Right cardiac atrium (tissue), 5 donors: ENCODE results near the gene PCNA. TPM values are rescaled to one million over a fixed set of nuclear protein-coding genes. Genes with fewer than 3 reads are reported as not detected.
A peak's percentile ranks its signal among the peaks of the same experiment; 100 is the strongest.
"Not testable (repeated sequence)": the region's sequence is repeated elsewhere in the genome, so short reads cannot be mapped to it uniquely, and the experiment has no call there.

ENCODE experiments used
- ATAC-seq, 2 donors: fragments of 200-7000 bp; cut with Tn5 transposase; one replicate each; pipeline versions ENCODE4 v1.8.0 to v1.9.1; 2020; ENCODE audit warnings: moderate library complexity in 2 of 2, mild to moderate bottlenecking in 1 of 2
- DNase-seq, 3 donors: peaks; one replicate each; pipeline ENCODE4 v3.0.0-alpha.2; 2020
- H3K27ac ChIP-seq: one replicate; pipeline ENCODE4 v1.5.1; 2013; ENCODE audit warnings: mild to moderate bottlenecking, low read length, control low read depth, moderate library complexity
- H3K27me3 ChIP-seq: one replicate; pipeline ENCODE4 v1.6.1; 2013; ENCODE audit not compliant: control insufficient read depth, insufficient read depth
- H3K4me1 ChIP-seq: one replicate; pipeline ENCODE4 v1.6.1; 2013; ENCODE audit warnings: low read length; ENCODE audit not compliant: control insufficient read depth, insufficient read depth
- H3K4me3 ChIP-seq: one replicate; pipeline ENCODE4 v1.5.1; 2013; ENCODE audit warnings: low read length, control low read depth
- H3K9me3 ChIP-seq: one replicate; pipeline ENCODE4 v1.6.1; 2013; ENCODE audit warnings: low read length; ENCODE audit not compliant: control insufficient read depth
- WGBS: extraction: QIAGEN DNeasy Blood & Tissue Kit; methylation state at CpG from one replicate; pipeline ENCODE4 v1.1.7; 2013; 5-methylcytosine and 5-hydroxymethylcytosine counted together
- intact Hi-C, 4 donors: fragments of 100-400 bp; cut with DNase I; formaldehyde crosslinking; loops; one replicate each; pipeline versions ENCODE4 v1.11.0 to v1.14.0; 2022 to 2023
- polyA plus RNA-seq: library from polyadenylated mRNA; stranded (reverse); fragments of 200-250 nt; gene quantifications from one replicate; pipeline ENCODE4 v1.2.3, GENCODE V29; 2013
- total RNA-seq, 4 donors: library from RNA; stranded (reverse); fragmentation: NEBNext Ultra II Directional; extraction: Animal tissue kit (Norgen Biotek cat#: 25700); gene quantifications; one replicate each; pipeline ENCODE4 v1.2.1, GENCODE V29; 2021
- donor health status: healthy with polysubstance abuse.
- donor health status: DM: no; HTN: yes; CAD: no.
- donor health status: DM: no; HTN: no; CAD: no.
- donor health status: DM: no; HTN: yes; CAD: no; lungs with severe emphysema.
- donor health status: DM: yes; HTN: yes; CAD: no.

PCNA gene
- total and polyA plus RNA-seq, 5 donors: 19.4 to 41.4 (median 29.1) TPM

DNA sequence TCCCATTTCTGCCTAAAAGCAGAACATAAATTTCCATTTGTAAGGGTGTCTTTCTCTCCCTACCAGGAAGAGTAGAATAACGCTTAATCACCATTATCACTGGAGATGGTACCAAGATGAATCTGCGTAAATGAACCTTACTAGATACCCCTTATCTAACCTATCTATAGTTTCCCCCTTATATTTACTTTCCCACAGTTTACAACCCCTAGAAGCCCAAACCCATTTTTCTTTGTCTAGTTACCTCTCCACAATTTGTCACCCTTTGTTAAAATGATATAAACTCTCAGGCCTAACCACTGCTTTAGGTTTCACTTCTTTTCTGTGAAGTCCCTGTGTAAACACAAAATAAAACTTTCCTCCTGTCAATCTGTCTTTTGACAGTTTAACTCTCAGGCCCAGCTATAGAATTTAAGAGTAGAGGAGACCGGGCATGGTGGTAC is 45.5 kb downstream of the PCNA start:
- no peaks in the 10 kb centered on the region for H3K9me3 ChIP-seq
- intact Hi-C loops: no loop called here
- H3K27ac ChIP-seq: no peak overlapping the region
- H3K4me1 ChIP-seq: peaks cover 2% of the 10 kb centered on the region
- DNase-seq (no peak), ATAC-seq (no peak)
- no peak overlapping the region for H3K4me3 ChIP-seq
- WGBS: 91% methylated on average over 3 of the region's 3 CpGs
- H3K27me3 ChIP-seq: no peaks in the 10 kb centered on the region

DNA sequence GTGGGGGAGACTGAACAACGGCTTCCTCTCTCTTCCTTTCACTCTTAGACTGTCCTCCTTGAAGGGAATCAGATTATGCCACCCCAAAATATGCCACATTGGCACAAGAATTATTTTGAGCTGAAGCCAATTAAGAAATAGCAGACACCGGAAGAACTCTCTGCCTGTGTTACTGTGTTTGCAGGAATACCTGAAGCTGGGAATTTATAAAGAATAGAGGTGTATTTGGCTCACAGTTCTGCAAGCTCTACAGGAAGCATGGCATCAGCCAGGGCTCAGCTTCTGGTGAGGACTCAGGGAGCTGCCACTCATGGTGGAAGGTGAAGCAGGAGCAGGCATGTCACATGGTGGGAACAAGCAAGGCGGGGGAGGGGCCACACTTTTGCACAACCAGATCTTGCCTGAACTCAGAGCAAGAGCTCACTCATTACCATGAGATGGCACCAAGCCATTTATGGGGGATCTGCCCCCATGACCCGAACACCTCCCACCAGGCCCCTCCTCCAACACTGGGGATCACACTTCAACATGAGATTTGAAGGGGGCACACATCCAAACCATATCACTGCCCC is 46.0 kb downstream of the PCNA start:
- ATAC-seq: peak in 1 of 2 donors; percentile 16
- Histone ChIP-seq H3K27me3 (no peaks in the 10 kb centered on the region), H3K4me3 (no peak overlapping the region), H3K27ac (no peak overlapping the region), H3K4me1 (peaks cover 2% of the 10 kb centered on the region), H3K9me3 (no peaks in the 10 kb centered on the region)
- intact Hi-C loops: no loop called here
- peak; percentile 36 to 72 (median 67) for DNase-seq
- WGBS: 61% methylated on average over 4 of the region's 4 CpGs

DNA sequence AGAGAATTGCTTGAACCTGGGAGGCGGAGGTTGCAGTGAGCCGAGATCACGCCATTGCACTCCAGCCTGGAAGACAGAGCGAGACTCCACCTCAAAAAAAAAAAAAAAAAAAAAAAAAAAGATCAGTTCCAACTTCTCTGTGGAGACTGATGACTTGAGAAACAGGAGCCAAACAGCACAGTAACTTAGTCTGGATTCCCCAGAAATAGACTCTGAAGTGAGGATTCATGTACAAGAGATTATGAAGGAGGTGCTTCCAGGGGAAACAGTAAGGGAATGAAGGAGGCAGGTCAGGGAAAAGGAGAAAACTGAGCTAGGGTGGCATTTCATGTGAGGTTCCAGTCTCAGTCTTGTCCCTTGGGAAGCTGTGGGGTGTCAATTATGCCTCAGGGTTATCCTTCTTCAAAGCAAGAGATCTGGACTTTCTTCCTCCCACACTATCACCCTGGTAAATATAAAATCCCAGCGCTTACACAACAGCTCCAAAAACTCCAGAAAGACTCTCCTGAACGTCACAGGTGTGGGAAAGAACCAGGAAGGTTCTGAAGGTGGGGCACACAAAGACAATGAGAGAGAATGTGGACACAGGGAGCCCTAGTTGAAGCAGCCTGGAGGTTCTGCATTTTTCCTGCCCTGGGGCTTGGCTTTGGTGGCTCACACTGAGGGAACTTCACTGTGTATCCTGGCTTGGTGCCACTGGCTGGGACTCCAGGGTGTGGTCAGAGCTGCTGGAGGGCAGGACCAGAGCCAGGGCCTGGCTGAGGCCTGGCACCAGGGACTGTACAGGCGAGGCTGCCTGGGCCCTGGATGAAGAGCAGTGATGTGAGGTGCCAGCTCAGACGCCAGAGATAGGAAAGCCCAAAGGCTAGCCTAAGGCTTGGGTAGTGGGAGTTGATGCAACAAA is 46.8 kb downstream of the PCNA start:
- H3K4me3 ChIP-seq: no peak overlapping the region
- peaks cover 2% of the 10 kb centered on the region for H3K4me1 ChIP-seq
- intact Hi-C loops: no loop called here
- H3K9me3 ChIP-seq: no peaks in the 10 kb centered on the region
- WGBS: 51% methylated on average over 8 of the region's 8 CpGs
- peak; percentile 93 to 97 (median 95) for DNase-seq
- ATAC-seq: peak; percentile 99
- H3K27ac ChIP-seq: peak overlapping the region; percentile 10
- H3K27me3 ChIP-seq: no peaks in the 10 kb centered on the region

DNA sequence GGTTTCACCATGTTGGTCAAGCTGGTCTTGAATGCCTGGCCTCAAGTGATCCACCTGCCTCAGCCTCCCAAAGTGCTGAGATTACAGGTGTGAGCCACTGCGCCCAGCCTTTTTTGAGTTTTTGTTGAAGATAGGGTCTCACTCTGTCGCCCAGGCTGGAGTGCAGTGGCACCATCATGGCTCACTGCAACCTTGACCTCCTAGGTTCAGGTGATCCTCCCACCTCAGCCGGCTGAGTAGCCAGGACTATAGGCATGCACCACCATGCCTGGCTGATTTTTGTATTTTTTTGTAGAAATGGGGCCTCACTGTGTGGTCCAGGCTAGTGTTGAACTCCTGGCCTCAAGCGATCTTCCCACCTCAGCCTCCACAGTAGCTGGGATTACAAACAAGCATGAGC is 47.8 kb downstream of the PCNA start:
- H3K27me3 ChIP-seq, H3K4me3 ChIP-seq, H3K27ac ChIP-seq, DNase-seq, ATAC-seq, intact Hi-C loops, H3K9me3 ChIP-seq, H3K4me1 ChIP-seq: not testable (repeated sequence)
- 97% methylated on average over 4 of the region's 4 CpGs for WGBS

DNA sequence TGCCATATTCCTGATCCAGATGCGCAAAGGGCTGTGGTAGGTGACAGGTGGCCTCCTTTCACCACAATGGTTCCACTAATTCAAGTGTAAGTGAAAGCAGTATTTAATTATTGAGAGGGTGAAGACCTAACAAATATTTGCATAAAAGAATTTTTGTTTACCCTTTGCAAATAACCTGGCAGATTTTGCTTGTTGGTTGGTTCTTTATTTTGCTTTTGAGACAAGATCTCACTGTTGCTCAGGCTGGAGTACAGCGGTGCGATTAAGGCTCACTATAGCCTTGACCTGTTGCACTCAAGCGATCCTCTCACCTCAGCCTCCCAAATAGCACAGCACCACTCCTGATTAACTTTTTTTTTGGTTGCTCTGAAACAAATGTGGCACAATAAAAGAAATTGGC is 49.2 kb downstream of the PCNA start:
- intact Hi-C loops: no loop called here
- DNase-seq: no peak
- H3K9me3 ChIP-seq: no peaks in the 10 kb centered on the region
- no peak for ATAC-seq
- H3K27ac ChIP-seq: no peak overlapping the region
- 99% methylated on average over 4 of the region's 4 CpGs for WGBS
- no peak overlapping the region for H3K4me3 ChIP-seq
- peaks cover 2% of the 10 kb centered on the region for H3K4me1 ChIP-seq
- no peaks in the 10 kb centered on the region for H3K27me3 ChIP-seq

DNA sequence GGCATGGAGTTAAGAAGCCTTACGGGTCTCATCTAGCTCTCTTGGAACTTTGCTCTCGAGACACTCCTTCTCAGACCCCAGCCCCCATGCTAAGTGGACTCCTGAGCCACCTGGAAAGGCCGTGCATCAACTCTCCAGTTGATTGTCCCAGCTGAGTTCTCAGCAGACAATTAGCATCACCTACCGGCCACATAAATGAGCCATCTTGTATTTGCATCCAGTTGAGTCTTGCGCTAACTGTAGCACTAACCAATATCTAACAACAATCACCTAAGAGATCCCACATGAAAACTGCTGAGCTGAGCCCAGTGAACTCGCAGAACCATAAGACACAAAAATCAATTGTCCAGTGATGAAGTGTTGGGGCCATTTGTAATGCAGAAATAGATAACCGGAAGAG is 49.7 kb downstream of the PCNA start:
- H3K9me3 ChIP-seq: no peaks in the 10 kb centered on the region
- H3K27me3 ChIP-seq: no peaks in the 10 kb centered on the region
- H3K27ac ChIP-seq: no peak overlapping the region
- DNase-seq (no peak), ATAC-seq (no peak)
- H3K4me3 ChIP-seq: no peak overlapping the region
- intact Hi-C loops: no loop called here
- H3K4me1 ChIP-seq: peaks cover 2% of the 10 kb centered on the region
- 95% methylated on average over 7 of the region's 7 CpGs for WGBS

DNA sequence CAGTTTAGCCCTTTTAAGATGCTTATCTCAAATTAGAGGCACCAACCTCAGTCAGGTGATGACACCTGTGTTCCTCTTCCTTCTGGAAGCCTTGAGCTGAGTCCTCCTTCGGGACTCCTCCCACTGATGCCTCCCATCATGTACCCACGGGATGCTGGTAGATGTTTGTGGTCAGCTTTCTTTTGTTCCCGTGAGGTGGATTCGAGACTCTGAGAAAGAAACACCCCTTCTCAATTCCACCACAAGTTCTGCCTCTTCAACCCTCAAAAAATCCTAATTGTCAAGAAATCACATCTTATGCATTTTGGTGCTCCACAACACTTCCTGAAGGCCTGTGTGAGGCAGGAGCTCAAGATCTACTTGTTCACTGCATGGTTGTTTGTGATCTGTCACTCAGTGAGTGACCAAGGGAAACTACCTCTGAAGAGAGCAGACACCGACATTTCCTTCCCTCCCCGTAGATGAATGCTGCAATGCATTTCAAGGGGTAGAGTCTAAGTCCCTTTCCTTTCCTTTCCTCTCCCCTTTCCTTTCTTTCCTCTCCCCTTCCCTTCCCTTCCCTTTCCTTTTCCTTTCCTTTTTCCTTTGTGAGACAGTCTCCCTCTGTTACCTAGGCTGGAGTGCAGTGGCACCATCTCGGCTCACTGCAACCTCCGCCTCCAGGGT is 50.5 kb downstream of the PCNA start:
- 90% methylated on average over 8 of the region's 8 CpGs for WGBS
- intact Hi-C loops: no loop called here
- ATAC-seq: no peak

DNA sequence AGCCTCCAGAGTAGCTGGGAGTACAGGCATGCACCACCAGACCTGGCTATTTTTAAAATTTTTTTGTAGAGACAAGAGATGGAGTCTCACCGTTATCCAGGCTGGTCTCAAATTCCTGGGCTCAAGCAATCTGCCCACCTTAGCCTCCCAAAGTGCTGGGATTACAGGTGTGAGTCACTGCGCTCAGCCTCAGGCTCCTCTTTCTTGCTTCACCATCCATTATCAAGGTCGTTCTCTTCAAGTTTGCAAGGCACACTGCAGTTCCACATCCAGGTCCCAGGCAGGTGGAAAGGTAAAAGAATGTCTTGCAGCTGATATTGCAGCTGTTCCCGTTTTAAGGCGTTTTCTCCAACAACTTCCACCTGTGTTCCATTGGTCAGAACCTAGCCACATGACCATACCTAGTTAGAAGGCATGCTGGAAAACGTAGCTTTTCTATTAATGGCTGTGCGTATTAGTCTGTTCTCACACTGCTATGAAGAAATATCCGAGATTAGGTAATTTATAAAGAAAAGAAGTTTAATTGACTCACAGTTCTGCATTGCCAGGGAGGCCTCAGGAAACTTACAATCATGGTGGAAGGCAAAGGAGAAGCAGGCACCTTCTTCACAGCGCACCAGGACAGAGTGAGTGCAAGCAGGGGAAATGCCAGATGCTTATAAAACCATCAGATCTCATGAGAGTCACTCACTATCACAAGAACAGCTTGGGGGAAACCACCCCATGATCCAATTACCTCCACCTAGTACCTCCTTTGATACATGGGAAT is 51.7 kb downstream of the PCNA start:
- intact Hi-C loops: no loop called here
- Histone ChIP-seq H3K27ac (no peak overlapping the region), H3K4me1 (no peaks in the 10 kb centered on the region), H3K4me3 (no peak overlapping the region), H3K9me3 (no peaks in the 10 kb centered on the region), H3K27me3 (no peaks in the 10 kb centered on the region)
- DNase-seq: no peak
- 91% methylated on average over 9 of the region's 9 CpGs for WGBS
- no peak for ATAC-seq

More for the DNA sequence above, 50.5 kb downstream of the PCNA start:
- Histone ChIP-seq H3K27ac (no peak overlapping the region), H3K4me1 (peaks cover 2% of the 10 kb centered on the region), H3K4me3 (no peak overlapping the region), H3K27me3 (no peaks in the 10 kb centered on the region), H3K9me3 (no peaks in the 10 kb centered on the region)
- DNase-seq: no peak

DNA sequence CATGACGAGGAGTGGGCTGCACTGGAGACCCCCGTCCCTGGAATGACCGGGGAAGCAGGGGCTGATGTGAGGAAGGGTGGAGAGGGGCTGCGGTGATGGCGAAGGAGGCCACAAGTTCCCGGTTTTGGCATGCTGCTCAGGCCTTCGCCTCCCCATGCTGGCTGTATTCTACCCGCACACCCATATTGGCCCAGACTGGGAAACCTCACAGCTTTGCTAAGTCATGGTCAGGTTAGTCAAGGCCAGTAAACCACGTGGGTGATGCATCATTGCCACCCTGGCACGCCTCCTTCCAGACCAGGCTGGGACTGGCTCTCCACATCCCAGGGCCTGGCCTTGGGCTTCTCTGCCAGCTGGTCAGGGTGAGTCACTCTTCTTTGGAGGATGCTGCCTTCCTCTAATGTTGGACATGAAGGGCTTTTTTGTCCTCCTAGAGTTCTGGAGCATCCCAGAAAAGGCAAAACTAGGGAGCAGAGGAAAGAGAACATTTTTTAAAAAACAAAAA is 53.8 kb downstream of the PCNA start:
- Histone ChIP-seq H3K4me3 (no peak overlapping the region), H3K9me3 (no peaks in the 10 kb centered on the region), H3K4me1 (no peaks in the 10 kb centered on the region), H3K27ac (no peak overlapping the region), H3K27me3 (no peaks in the 10 kb centered on the region)
- ATAC-seq (peak; percentile 66 to 68), DNase-seq (peak; percentile 50 to 67 (median 56))
- intact Hi-C loops: no loop called here
- 83% methylated on average over 10 of the region's 10 CpGs for WGBS

DNA sequence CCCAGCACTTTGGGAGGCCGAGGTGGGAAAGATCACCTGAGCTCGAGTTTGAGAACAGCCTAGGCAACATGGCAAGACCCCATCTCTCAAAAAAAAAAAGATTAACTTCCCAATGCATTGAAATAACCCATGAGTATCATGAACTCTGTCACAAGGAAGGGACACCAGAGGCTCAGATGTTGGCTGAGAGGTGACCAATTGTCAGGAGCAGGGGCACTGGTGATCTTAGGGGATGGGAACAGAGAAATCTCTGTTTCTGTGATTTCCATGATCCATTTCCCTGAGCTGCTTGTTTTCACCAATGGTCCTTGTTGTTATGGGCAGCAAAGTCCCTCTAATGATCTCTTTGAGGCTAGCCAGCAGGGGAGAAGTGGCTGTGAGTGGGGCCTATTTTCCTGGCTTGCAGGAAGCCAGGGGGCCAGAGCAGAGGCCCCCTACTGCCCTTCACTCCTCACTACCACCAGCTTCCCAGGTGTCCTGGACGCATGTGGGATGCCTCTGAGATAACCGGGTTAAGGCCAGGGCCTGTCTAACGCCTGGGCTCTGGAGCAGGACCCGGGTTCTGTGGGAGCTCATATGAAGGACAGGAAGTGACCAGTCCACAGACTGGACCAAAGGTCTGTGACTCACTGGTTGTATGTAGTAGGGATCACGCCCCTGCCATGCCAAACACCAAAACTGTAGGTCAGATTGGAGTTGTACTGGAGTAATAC is 54.4 kb downstream of the PCNA start:
- intact Hi-C loops: no loop called here
- DNase-seq: no peak

More for the DNA sequence above, 54.4 kb downstream of the PCNA start:
- Histone ChIP-seq H3K4me1 (no peaks in the 10 kb centered on the region), H3K9me3 (no peaks in the 10 kb centered on the region), H3K27ac (no peak overlapping the region), H3K27me3 (no peaks in the 10 kb centered on the region), H3K4me3 (no peak overlapping the region)
- ATAC-seq: peak; percentile 36 to 43
- WGBS: 85% methylated on average over 7 of the region's 7 CpGs
